Activated CD4-positive, CD25-positive, alpha-beta regulatory T cell treated with anti-CD3 and anti-CD28 coated beads, Interleukin-2, amount 50 U/mL, for 24 hours (primary cell): ENCODE results near the gene CD63.
A peak's percentile ranks its signal among the peaks of the same experiment; 100 is the strongest.

Experiments used
- ATAC-seq, 2 donors: fragments of 150-1000 bp; cut with Tn5 transposase; one replicate each; pipeline ENCODE4 v1.10.0; 2021; ENCODE audit warnings: mild to moderate bottlenecking in 1 of 2, moderate library complexity in 1 of 2

CD63 gene

GRCh38 chr12:55738123-55739024 is 9.6 kb upstream of the CD63 start:
- ATAC-seq: peak; percentile 80 to 81

DNA sequence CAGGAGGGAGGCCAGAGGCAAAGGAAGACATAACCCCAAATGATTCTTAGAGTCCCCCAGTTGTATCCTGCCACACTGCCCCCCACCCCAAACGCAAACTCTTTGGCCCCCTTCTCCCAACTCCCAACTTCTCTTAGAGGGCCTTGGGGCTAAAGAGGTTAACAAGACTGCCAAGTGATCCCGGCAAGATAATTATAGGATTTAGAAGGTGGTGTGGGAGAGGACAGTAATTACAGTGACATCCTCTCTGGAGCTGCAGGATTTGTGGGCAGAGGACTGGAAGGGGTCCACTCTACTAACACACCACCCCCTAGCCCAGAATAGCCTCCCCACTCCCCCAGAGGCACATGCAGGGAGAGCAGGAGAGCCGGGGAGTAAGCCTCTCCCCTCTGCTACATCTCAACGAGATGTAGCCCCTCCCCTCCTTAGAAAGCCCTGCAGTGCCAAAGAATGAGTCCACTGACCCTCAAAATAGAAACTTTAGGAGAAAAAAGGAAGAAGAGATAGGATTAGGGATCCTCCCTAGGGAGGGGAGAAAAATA is 8.8 kb upstream of the CD63 start:
- peak in 1 of 2 donors; percentile 5 for ATAC-seq

GRCh38 chr12:55736780-55737580 is 8.2 kb upstream of the CD63 start:
- ATAC-seq: peak; percentile 22 to 44

DNA sequence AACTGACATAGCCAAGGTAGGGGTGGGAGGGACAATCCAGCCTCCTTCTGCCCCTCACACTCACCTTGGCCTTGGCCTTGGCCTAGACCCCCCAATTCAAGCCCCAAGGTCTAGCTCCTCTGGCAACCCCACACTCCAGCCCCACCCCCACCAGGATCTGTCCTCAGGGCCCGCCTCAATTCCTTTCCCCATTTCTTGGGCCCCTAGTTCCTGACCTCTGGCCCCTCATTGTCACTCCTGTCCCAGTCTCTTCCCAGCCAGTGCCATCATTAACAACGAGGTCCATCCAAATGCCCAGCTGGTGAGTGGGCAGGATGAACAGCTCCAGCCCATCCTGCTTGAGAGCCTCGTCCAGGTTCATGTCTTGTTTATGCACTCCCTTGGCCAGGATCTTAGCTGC is 7.3 kb upstream of the CD63 start:
- no peak for ATAC-seq

DNA sequence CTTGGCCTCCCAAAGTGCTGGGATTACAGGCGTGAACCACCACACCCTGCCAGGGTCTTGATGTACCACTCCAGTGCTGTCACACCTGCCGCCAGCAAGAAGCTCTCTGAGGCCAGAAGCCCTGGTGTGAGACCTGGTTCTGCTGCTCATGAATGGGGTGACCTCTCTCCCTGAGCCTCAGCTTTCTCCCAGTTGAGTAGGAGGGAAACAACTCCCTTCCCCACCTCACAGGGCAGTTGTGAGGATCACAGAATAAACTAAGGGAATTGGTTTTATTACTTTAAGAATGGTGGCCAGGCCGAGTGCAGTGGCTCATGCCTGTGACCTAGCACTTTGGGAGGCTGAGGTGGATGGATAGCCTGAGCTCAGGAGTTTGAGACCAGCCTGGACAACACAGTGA is 5.8 kb upstream of the CD63 start:
- no peak for ATAC-seq

- ATAC-seq: no peak
Observed at GRCh38 chr12:55733858-55734257, 5.0 kb upstream of the CD63 start.

- no peak for ATAC-seq
Observed at GRCh38 chr12:55733021-55733555, 4.3 kb upstream of the CD63 start.

- no peak for ATAC-seq
Observed at GRCh38 chr12:55732288-55732687, 3.5 kb upstream of the CD63 start.

DNA sequence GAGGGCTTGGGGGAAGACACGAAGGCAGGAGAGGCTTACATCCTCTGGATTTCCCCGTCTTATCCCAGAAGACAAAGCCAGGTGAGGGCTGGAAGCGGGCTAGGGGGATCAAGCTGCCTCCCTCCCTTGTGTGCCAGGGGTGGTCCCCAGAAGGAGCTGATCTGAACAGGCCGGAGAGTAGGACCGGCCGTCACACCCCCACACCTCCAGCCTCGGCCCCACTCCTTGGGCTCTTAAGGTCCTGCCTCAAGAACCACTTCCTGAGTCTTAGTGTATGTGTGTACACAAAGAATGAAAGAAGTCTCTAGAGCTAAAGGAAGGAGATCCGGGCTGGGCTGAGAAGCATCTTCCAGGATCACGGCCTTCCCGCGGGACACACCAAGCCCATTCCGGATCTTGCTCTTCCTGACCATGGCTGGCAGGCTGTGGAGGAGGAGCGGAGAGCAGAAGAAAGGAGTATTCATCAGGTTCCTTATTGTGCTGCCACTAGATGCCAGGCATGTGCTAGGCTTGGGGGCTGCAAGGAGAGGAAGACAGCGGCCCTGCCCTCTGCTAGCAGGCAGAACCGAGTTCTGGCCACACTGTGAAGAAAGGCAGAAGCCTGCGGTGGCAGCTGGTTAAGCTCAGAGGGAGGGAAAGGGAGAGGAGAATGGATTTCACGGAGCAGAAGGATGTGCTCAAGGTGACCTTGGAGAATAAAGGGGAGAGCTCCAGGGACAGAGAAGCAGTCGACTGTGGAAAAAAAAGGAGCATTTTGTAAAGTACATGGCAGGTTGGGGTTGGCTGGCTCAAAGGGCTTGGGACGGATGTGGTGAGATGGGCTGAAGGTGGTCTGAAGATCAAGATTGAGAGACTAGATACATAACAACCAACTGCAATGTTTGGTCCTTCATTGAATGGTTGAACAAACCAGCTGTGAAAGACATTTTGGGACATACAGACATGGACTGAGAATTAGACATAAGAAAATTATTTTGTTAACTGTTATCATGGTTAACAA is 1.3 kb upstream of the CD63 start:
- ATAC-seq: peak; percentile 11 to 21

DNA sequence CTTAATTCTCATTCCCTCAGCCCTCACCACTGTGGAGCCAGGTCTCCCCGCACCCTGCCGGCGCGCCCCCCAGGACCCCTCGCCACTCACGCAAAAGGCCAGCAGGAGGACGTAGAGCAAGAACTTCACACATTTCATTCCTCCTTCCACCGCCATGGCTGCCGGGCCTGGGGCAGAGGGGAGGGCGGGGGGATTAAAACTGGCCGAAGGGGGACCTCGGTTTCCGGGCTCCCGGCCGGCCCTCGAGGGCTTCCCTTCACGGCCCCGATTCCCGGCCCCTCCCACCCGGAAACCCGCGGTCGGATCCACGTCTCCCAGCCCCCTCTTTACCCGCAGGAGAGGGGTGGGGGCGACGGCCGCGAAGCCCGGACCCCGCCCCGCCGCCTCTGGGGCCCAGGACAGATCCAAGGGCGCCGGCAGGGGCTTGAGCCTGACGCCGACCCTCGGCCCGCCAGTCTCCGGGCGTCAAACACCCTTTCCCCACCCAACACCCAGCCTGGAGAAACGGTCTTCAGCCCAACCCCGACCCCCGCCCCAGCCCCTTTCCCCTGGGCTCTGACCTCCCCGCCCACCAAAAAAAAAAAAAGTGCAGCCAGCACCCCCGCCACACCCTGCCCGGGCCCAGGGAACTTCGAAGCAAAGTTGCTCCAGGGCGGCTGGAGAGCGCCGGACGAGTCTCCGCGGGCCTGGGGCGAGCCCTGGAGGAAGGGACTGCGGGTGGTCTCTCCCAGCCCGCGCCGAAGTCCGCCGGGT is 447 bp downstream of the CD63 start:
- peak; percentile 0 to 2 for ATAC-seq

GRCh38 chr12:55727643-55728185 is 1.1 kb downstream of the CD63 start:
- ATAC-seq: no peak

DNA sequence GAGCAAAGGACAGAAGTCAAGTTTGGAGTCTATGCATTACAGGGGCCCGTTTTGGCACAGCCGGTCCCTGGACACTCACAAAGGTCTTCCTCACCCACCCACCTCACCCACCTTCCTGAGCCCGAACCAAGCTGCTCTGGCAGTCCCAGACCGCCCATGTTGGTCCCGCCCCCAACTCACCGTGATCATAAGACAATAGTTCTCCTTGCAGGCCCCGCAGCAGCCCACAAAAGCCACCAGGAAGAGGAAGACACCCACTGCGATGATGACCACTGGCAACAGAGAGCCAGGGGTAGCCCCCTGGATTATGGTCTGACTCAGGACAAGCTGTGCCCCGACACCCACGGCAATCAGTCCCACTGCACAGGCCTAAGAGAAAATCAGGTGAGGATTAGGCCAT is 1.8 kb downstream of the CD63 start:
- ATAC-seq: no peak

GRCh38 chr12:55725556-55725955 is 3.3 kb downstream of the CD63 start:
- no peak for ATAC-seq

- no peak for ATAC-seq
Observed at GRCh38 chr12:55724940-55725309, 3.9 kb downstream of the CD63 start.

GRCh38 chr12:55724226-55724939 is 4.4 kb downstream of the CD63 start:
- peak in 1 of 2 donors; percentile 21 for ATAC-seq

GRCh38 chr12:55723516-55724225 is 5.1 kb downstream of the CD63 start:
- no peak for ATAC-seq

DNA sequence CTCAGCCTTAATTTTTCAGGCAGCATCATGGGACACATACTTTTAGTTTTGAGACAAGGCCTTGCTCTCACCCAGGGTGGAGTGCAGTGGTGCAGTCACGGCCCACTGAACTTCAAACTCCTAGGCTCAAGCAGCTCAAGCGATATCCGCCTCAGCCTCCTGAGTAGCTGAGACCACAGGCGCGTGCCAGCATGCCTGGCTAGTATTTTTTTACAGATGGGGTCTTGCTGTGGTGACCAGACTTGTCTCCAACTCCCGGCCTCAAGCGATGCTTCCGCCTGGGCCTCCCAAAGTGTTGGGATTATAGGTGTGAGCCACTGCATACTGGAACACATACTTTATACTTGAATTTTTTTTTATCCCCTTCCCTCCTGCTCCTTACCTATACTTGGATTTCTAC is 5.9 kb downstream of the CD63 start:
- no peak for ATAC-seq

DNA sequence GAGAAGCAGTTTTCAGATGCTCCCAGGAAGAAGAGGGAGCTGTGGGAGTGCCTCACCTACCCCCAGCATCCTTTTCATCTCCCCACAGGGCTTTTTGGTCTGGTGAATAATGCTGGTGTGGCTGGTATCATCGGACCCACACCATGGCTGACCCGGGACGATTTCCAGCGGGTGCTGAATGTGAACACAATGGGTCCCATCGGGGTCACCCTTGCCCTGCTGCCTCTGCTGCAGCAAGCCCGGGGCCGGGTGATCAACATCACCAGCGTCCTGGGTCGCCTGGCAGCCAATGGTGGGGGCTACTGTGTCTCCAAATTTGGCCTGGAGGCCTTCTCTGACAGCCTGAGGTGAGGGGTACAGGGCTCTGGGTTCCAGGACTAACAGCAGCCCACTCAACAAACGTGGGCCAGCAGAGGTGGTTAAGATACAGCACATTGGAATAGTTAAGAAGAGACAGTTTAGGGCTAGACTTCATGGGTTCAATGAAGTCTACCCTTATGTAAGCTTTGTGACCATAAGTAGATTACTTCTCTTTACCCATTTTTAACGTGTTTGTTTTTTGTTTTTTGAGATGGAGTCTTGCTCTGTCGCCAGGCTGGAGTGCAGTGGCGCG is 7.1 kb downstream of the CD63 start:
- no peak for ATAC-seq

DNA sequence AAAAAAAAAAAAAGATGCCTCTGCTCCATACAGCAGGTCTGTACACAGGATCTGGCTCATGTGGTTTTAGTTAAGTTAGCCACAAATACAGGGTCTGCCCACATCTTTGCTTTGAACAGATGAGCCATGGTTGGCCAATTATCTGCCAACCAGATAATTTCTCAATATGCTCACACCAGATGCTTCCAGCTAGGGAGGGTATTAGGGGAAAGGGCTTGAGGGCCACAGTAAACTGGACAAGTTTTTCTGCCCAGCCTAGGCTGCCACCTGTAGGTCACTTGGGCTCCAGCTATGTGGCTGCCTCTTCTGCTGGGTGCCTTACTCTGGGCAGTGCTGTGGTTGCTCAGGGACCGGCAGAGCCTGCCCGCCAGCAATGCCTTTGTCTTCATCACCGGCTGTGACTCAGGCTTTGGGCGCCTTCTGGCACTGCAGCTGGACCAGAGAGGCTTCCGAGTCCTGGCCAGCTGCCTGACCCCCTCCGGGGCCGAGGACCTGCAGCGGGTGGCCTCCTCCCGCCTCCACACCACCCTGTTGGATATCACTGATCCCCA is 7.8 kb downstream of the CD63 start:
- no peak for ATAC-seq
